Transverse colon (tissue), 3 donors: Measurements from ENCODE around the gene LASP1NB.

Experiments used
- CTCF ChIP-seq, 5 experiments: fragments of 200-600 bp in 3 of 5; fragments of 450-650 bp in 2 of 5; sonication (generic) in 3 of 5; IDR thresholded peaks; 1 replicate in 2 of 5; 2 replicates in 3 of 5; pipeline ENCODE4 v1.5.1; 2016 to 2017; ENCODE audit warnings: antibody characterized with exemption in 5 of 5, inconsistent platforms in 3 of 5, mild to moderate bottlenecking in 2 of 5, moderate library complexity in 1 of 5
- POLR2A ChIP-seq: fragments of 450-650 bp; IDR thresholded peaks from one replicate; pipeline ENCODE4 v1.6.1; 2016; ENCODE audit warnings: antibody characterized with exemption, mild to moderate bottlenecking, moderate library complexity

- TF ChIP-seq CTCF (IDR thresholded peaks at IDR 0.05), result no peak
- no peak for TF ChIP-seq POLR2A
Observed at GRCh38 chr17:38877130-38877851, 48.1 kb upstream of the LASP1NB start.
